ENCODE measurements around the gene AQR.
A peak's percentile ranks its signal among the peaks of the same experiment; 100 is the strongest.
"Not testable (repeated sequence)": the region's sequence is repeated elsewhere in the genome, so short reads cannot be mapped to it uniquely, and the experiment has no call there.

AQR gene

GRCh38 chr15:34964277-34964676 is 5.3 kb downstream of the AQR start:
- no peak for TF ChIP-seq CTCF (IDR thresholded peaks at IDR 0.05; ENCODE audit: low read depth, low read length)
- DNase-seq (ENCODE audit: low read depth in 2 of 2): no peak
- no peak overlapping the region for H3K4me3 ChIP-seq (replicated peaks in 1 of 2; ENCODE audit: low read depth in 2 of 2, low read length in 2 of 2)

DNA sequence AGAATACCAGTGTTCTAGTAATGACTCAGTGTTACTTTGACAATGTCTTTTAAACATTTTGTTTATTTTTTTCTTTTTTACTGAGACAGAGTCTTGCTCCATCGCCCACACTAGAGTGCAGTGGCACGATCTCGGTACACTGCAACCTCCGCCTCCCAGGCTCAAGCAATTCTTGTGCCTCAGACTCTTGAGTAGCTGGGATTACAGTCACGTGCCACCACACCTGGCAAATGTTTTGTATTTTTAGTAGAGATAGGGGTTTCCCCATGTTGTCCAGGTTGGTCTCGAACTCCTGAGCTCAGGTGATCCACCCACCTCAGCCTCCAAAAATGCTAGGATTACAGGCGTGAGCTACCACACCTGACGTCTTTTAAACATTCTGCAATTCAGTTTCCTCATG is 15.7 kb downstream of the AQR start:
- DNase-seq (ENCODE audit: low read depth in 2 of 2): no peak
- TF ChIP-seq CTCF (IDR thresholded peaks at IDR 0.05; ENCODE audit: low read depth, low read length): no peak
- no peak overlapping the region for H3K4me3 ChIP-seq (replicated peaks in 1 of 2; ENCODE audit: low read depth in 2 of 2, low read length in 2 of 2)

DNA sequence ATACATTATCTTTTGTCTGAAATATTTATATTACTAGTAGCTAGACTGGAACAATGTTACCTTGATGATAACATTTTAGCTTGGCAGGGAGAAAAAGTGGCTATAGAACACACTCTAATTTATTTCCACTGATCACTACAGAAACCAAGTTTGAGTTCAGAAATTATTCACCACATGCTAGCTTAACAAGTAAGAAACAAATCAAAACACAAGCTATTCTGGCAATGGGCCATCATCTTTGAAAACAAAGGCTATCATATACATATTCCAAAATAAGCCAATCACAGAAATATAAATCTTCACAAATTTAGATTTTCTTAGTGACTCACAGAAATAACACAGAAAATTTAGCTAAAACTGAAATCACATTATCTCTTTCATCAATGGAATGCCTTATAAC is 17.1 kb downstream of the AQR start:
- no peak for TF ChIP-seq CTCF (IDR thresholded peaks at IDR 0.05; ENCODE audit: low read depth, low read length)
- no peak overlapping the region for H3K4me3 ChIP-seq (replicated peaks in 1 of 2; ENCODE audit: low read depth in 2 of 2, low read length in 2 of 2)
- peak; percentile 11 to 21 for DNase-seq (ENCODE audit: low read depth in 2 of 2)

- H3K4me3 ChIP-seq (replicated peaks in 1 of 2; ENCODE audit: low read depth in 2 of 2, low read length in 2 of 2): no peak overlapping the region
- DNase-seq (ENCODE audit: low read depth in 2 of 2): peak; percentile 19 to 87
- TF ChIP-seq CTCF (IDR thresholded peaks at IDR 0.05; ENCODE audit: low read depth, low read length): no peak
These were observed 17.5 kb downstream of the AQR start for GRCh38 chr15:34951993-34952392.

- no peak overlapping the region for H3K4me3 ChIP-seq (replicated peaks in 1 of 2; ENCODE audit: low read depth in 2 of 2, low read length in 2 of 2)
- no peak for TF ChIP-seq CTCF (IDR thresholded peaks at IDR 0.05; ENCODE audit: low read depth, low read length)
- no peak for DNase-seq (ENCODE audit: low read depth in 2 of 2)
These were observed 24.6 kb downstream of the AQR start for GRCh38 chr15:34944936-34945335.

GRCh38 chr15:34943711-34944110 is 25.8 kb downstream of the AQR start:
- H3K4me3 ChIP-seq (replicated peaks in 1 of 2; ENCODE audit: low read depth in 2 of 2, low read length in 2 of 2): no peak overlapping the region
- no peak for TF ChIP-seq CTCF (IDR thresholded peaks at IDR 0.05; ENCODE audit: low read depth, low read length)
- DNase-seq (ENCODE audit: low read depth in 2 of 2): no peak

DNA sequence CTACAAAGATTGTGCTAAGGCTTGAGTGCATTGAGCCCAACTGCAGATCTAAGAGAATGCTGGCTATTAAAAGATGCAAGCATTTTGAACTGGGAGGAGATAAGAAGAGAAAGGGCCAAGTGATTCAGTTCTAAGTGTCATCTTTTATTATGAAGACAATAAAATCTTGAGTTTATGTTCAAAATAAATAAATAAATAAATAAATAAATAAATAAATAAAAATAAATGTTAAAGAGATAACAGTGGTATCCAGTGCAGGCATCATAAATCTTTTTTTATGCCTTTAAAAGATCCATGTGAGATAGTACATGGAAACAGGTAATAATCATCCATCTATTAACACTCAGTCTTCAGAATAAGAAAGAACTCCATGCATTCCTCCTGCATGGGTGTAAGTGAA is 26.3 kb downstream of the AQR start:
- not testable (repeated sequence) for DNase-seq (ENCODE audit: low read depth in 2 of 2); H3K4me3 ChIP-seq (replicated peaks in 1 of 2; ENCODE audit: low read depth in 2 of 2, low read length in 2 of 2)
